GM18517 (cell line): Measurements from ENCODE around the gene MAP4K4.

ENCODE experiments used
- ATAC-seq: cut with Tn5 transposase; IDR thresholded peaks from one replicate; pipeline ENCODE4 v1.9.1; 2021; ENCODE audit warnings: mild to moderate bottlenecking, moderate library complexity; ENCODE audit not compliant: unreplicated experiment

MAP4K4 gene

GRCh38 chr2:101831351-101831865, 133.9 kb downstream of the MAP4K4 start:
- ATAC-seq, result no peak

GRCh38 chr2:101832114-101832513, 134.6 kb downstream of the MAP4K4 start:
- ATAC-seq, result no peak

- ATAC-seq, result no peak
These were observed 136.5 kb downstream of the MAP4K4 start for GRCh38 chr2:101833890-101834523.

GRCh38 chr2:101837354-101837753, 139.8 kb downstream of the MAP4K4 start:
- ATAC-seq, result no peak

- no peak for ATAC-seq
These were observed 144.3 kb downstream of the MAP4K4 start for GRCh38 chr2:101841679-101842327.

- no peak for ATAC-seq
These were observed 145.0 kb downstream of the MAP4K4 start for GRCh38 chr2:101842471-101842870.

- no peak for ATAC-seq
These were observed 145.5 kb downstream of the MAP4K4 start for GRCh38 chr2:101843048-101843447.

GRCh38 chr2:101843471-101843870, 146.0 kb downstream of the MAP4K4 start:
- no peak for ATAC-seq

- no peak for ATAC-seq
These were observed 146.6 kb downstream of the MAP4K4 start for GRCh38 chr2:101844055-101844635.

GRCh38 chr2:101846973-101847372, 149.5 kb downstream of the MAP4K4 start:
- ATAC-seq, result no peak

GRCh38 chr2:101847661-101848339, 150.3 kb downstream of the MAP4K4 start:
- ATAC-seq, result no peak

GRCh38 chr2:101848769-101849410, 151.4 kb downstream of the MAP4K4 start:
- no peak for ATAC-seq

- no peak for ATAC-seq
These were observed 152.9 kb downstream of the MAP4K4 start for GRCh38 chr2:101850450-101850849.

- ATAC-seq, result no peak
These were observed 153.5 kb downstream of the MAP4K4 start for GRCh38 chr2:101850991-101851390.

GRCh38 chr2:101852824-101853223, 155.3 kb downstream of the MAP4K4 start:
- no peak for ATAC-seq

- ATAC-seq, result no peak
These were observed 157.4 kb downstream of the MAP4K4 start for GRCh38 chr2:101854877-101855276.

GRCh38 chr2:101855776-101856175, 158.3 kb downstream of the MAP4K4 start:
- no peak for ATAC-seq

- ATAC-seq, result no peak
These were observed 160.7 kb downstream of the MAP4K4 start for GRCh38 chr2:101858246-101858645.

GRCh38 chr2:101858910-101859309, 161.4 kb downstream of the MAP4K4 start:
- ATAC-seq, result no peak

- no peak for ATAC-seq
These were observed 162.1 kb downstream of the MAP4K4 start for GRCh38 chr2:101859604-101860003.

- ATAC-seq, result no peak
These were observed 162.7 kb downstream of the MAP4K4 start for GRCh38 chr2:101860157-101860556.
